ENCODE measurements around the gene DGKB.

DNA sequence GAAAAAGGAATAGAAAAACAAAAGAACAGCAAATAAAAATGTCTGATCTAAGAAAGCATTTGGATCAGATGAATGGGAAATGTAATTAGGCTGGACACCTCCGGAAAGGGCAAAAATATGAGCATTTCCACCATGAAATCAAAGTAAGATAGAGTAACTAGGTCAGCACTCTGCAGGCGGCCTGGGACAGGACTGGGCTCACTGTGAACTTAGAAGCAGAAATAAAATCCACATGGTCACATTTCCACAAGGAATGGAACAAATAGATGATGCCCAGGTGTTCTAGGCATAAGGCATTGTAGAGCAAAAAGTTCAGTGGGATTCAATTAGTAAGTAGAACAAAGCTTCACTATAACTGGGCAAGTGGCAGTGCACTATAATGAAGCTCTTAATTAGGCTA, 703.2 kb downstream of the DGKB start:
- TF ChIP-seq, protein P1, sequence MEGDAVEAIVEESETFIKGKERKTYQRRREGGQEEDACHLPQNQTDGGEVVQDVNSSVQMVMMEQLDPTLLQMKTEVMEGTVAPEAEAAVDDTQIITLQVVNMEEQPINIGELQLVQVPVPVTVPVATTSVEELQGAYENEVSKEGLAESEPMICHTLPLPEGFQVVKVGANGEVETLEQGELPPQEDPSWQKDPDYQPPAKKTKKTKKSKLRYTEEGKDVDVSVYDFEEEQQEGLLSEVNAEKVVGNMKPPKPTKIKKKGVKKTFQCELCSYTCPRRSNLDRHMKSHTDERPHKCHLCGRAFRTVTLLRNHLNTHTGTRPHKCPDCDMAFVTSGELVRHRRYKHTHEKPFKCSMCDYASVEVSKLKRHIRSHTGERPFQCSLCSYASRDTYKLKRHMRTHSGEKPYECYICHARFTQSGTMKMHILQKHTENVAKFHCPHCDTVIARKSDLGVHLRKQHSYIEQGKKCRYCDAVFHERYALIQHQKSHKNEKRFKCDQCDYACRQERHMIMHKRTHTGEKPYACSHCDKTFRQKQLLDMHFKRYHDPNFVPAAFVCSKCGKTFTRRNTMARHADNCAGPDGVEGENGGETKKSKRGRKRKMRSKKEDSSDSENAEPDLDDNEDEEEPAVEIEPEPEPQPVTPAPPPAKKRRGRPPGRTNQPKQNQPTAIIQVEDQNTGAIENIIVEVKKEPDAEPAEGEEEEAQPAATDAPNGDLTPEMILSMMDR (IDR thresholded peaks at IDR 0.05) = no peak
- no peak for TF ChIP-seq EP300 (IDR thresholded peaks at IDR 0.05; ENCODE audit: low read depth)
- no peak for TF ChIP-seq POLR2AphosphoS5 (IDR thresholded peaks at IDR 0.05)
- no peak for TF ChIP-seq POLR2A (IDR thresholded peaks at IDR 0.05)
